IMR-90 (cell line): Measurements from ENCODE around the gene TOR1A. TPM values are rescaled to one million over a fixed set of nuclear protein-coding genes. Genes with fewer than 3 reads are reported as not detected.

ENCODE experiments used
- ATAC-seq: fragments of 200-7000 bp; cut with Tn5 transposase; 2 replicates; pipeline ENCODE4 v1.9.1; 2020; ENCODE audit warnings: low read depth, mild to moderate bottlenecking, moderate library complexity
- BruUV-seq: library from RNA; stranded (reverse); fragments of 400-500 nt; replicated peaks from 2 replicates; lab custom pipeline; 2021; lab: Mats Ljungman, UMichigan
- CTCF ChIA-PET: fragments of 300-600 bp; formaldehyde crosslinking; extraction: SDS; loops from one replicate; lab custom pipeline; 2021; ENCODE audit warnings: antibody characterized with exemption; lab: Yijun Ruan, JAX
- POLR2A ChIA-PET: fragments of 300-600 bp; sonication (Branson Sonifier 250); formaldehyde crosslinking; loops from one replicate; lab custom pipeline; 2022; ENCODE audit warnings: antibody characterized with exemption; ENCODE audit not compliant: unreplicated experiment; lab: Charles Lee
- DNase-seq: peaks from one replicate; pipeline ENCODE4 v3.0.0; 2013
- H2AFZ ChIP-seq: replicated peaks from 2 replicates; pipeline ENCODE3; 2013; ENCODE audit warnings: low read length, mild to moderate bottlenecking; ENCODE audit not compliant: poor library complexity
- H2AK5ac ChIP-seq: 2 replicates; pipeline ENCODE4 v1.6.1; 2013; ENCODE audit warnings: low read depth, low read length, inconsistent platforms
- H2AK9ac ChIP-seq: replicated peaks from 2 replicates; pipeline ENCODE3; 2013; ENCODE audit warnings: mild to moderate bottlenecking, low read depth, low read length, moderate library complexity; ENCODE audit not compliant: poor library complexity
- H2BK120ac ChIP-seq: 2 replicates; pipeline ENCODE4 v1.6.1; 2013; ENCODE audit warnings: low read depth, low read length, inconsistent platforms
- H2BK15ac ChIP-seq: 3 replicates; pipeline ENCODE4 v1.6.1; 2013; ENCODE audit warnings: low read depth, low read length, inconsistent platforms
- H2BK20ac ChIP-seq: 2 replicates; pipeline ENCODE4 v1.6.1; 2013; ENCODE audit warnings: low read depth, mild to moderate bottlenecking, inconsistent platforms, low read length, moderate library complexity
- H2BK5ac ChIP-seq: 2 replicates; pipeline ENCODE4 v1.6.1; 2013; ENCODE audit warnings: mild to moderate bottlenecking, low read depth, low read length, inconsistent platforms; ENCODE audit not compliant: poor library complexity, severe bottlenecking
- H3K14ac ChIP-seq: replicated peaks from 2 replicates; pipeline ENCODE4 v1.6.1; 2013; ENCODE audit warnings: low read depth, low read length, inconsistent platforms
- H3K18ac ChIP-seq: 2 replicates; pipeline ENCODE4 v1.6.1; 2013; ENCODE audit warnings: low read depth, low read length, control low read depth
- H3K23ac ChIP-seq: 2 replicates; pipeline ENCODE4 v1.6.1; 2013; ENCODE audit warnings: low read depth, low read length, inconsistent platforms
- H3K27ac ChIP-seq: 2 replicates; pipeline ENCODE4 v1.5.1; 2013; ENCODE audit warnings: mild to moderate bottlenecking, control low read depth, low read length; ENCODE audit not compliant: insufficient read depth
- H3K27me3 ChIP-seq: 2 replicates; pipeline ENCODE4 v1.6.1; 2013; ENCODE audit warnings: low read length; ENCODE audit not compliant: control insufficient read depth, insufficient read depth
- H3K36me3 ChIP-seq: 2 replicates; pipeline ENCODE4 v1.6.1; 2013; ENCODE audit warnings: low read length, mixed read lengths; ENCODE audit not compliant: control insufficient read depth, insufficient read depth
- H3K4ac ChIP-seq: 2 replicates; pipeline ENCODE4 v1.6.1; 2013; ENCODE audit warnings: low read depth, low read length, inconsistent platforms
- H3K4me1 ChIP-seq: 2 replicates; pipeline ENCODE4 v1.6.1; 2013; ENCODE audit warnings: low read length, mixed read lengths; ENCODE audit not compliant: control insufficient read depth, insufficient read depth
- H3K4me2 ChIP-seq: 2 replicates; pipeline ENCODE4 v1.6.1; 2013; ENCODE audit warnings: low read depth, mild to moderate bottlenecking, control low read depth, low read length, moderate library complexity
- H3K4me3 ChIP-seq: 2 replicates; pipeline ENCODE4 v1.5.1; 2013; ENCODE audit warnings: low read depth, mild to moderate bottlenecking, control low read depth, low read length, moderate library complexity; ENCODE audit not compliant: insufficient read depth
- H3K56ac ChIP-seq: 2 replicates; pipeline ENCODE4 v1.6.1; 2013; ENCODE audit warnings: low read length, inconsistent platforms; ENCODE audit not compliant: insufficient read depth; ENCODE audit errors: extremely low read depth
- H3K79me1 ChIP-seq, 2 experiments: 2 replicates each; pipeline ENCODE4 v1.6.1; 2013; ENCODE audit warnings: low read length in 2 of 2, inconsistent platforms in 1 of 2, low read depth in 1 of 2
- H3K9ac ChIP-seq: 2 replicates; pipeline ENCODE4 v1.6.1; 2013; ENCODE audit warnings: low read depth, low read length, control low read depth
- H3K9me1 ChIP-seq: 2 replicates; pipeline ENCODE4 v1.6.1; 2013; ENCODE audit warnings: low read length, inconsistent platforms; ENCODE audit not compliant: insufficient read depth
- H3K9me3 ChIP-seq: 2 replicates; pipeline ENCODE4 v1.6.1; 2013; ENCODE audit warnings: low read length; ENCODE audit not compliant: control insufficient read depth, insufficient read depth
- H4K20me1 ChIP-seq: 2 replicates; pipeline ENCODE4 v1.6.1; 2013; ENCODE audit warnings: low read length, inconsistent platforms; ENCODE audit not compliant: insufficient read depth
- H4K5ac ChIP-seq: 2 replicates; pipeline ENCODE4 v1.6.1; 2013; ENCODE audit warnings: mild to moderate bottlenecking, low read depth, low read length, control low read depth
- H4K8ac ChIP-seq, 2 experiments: 2 replicates each; pipeline ENCODE4 v1.6.1; 2013; ENCODE audit warnings: low read depth in 2 of 2, low read length in 2 of 2, control low read depth in 1 of 2, inconsistent platforms in 1 of 2
- H4K91ac ChIP-seq: 2 replicates; pipeline ENCODE4 v1.6.1; 2013; ENCODE audit warnings: low read depth, low read length, inconsistent platforms; ENCODE audit not compliant: insufficient read depth
- BHLHE40 ChIP-seq: fragments of 150-350 bp; IDR thresholded peaks from 2 replicates; pipeline ENCODE4 v1.6.1; 2016; ENCODE audit warnings: mild to moderate bottlenecking, low read depth, low read length
- ELK1 ChIP-seq: fragments of 150-350 bp; IDR thresholded peaks from 2 replicates; pipeline ENCODE4 v1.6.1; 2016; ENCODE audit warnings: low read depth, mild to moderate bottlenecking, low read length, moderate library complexity, borderline replicate concordance
- FOS ChIP-seq: fragments of 150-350 bp; IDR thresholded peaks from 2 replicates; pipeline ENCODE4 v1.6.1; 2016; ENCODE audit warnings: low read depth, low read length
- MAFK ChIP-seq: IDR thresholded peaks from 2 replicates; pipeline ENCODE4 v1.6.1; 2012; ENCODE audit warnings: low read depth, low read length, improper control_type of control experiment
- MAZ ChIP-seq: IDR thresholded peaks from 2 replicates; pipeline ENCODE4 v1.6.1; 2012; ENCODE audit warnings: low read depth, mild to moderate bottlenecking, low read length, improper control_type of control experiment, moderate library complexity, borderline replicate concordance
- MXI1 ChIP-seq: IDR thresholded peaks from 2 replicates; pipeline ENCODE4 v1.6.1; 2012; ENCODE audit warnings: low read depth, mild to moderate bottlenecking, low read length, moderate library complexity, borderline replicate concordance
- NFE2L2 ChIP-seq: fragments of 150-350 bp; IDR thresholded peaks from 2 replicates; pipeline ENCODE4 v1.6.1; 2016; ENCODE audit warnings: low read depth, mild to moderate bottlenecking, low read length
- POLR2A ChIP-seq: IDR thresholded peaks from 2 replicates; pipeline ENCODE4 v1.6.1; 2012; ENCODE audit warnings: mild to moderate bottlenecking, low read depth, low read length
- RAD21 ChIP-seq: IDR thresholded peaks from 2 replicates; pipeline ENCODE4 v1.6.1; 2012; ENCODE audit warnings: low read length, improper control_type of control experiment
- RCOR1 ChIP-seq: IDR thresholded peaks from 2 replicates; pipeline ENCODE4 v1.6.1; 2012; ENCODE audit warnings: mild to moderate bottlenecking, low read length, improper control_type of control experiment; ENCODE audit not compliant: insufficient replicate concordance
- RFX5 ChIP-seq: IDR thresholded peaks from 2 replicates; pipeline ENCODE4 v1.8.0; 2012; ENCODE audit warnings: low read depth, mild to moderate bottlenecking, low read length, moderate library complexity
- SMC3 ChIP-seq: fragments of 150-350 bp; IDR thresholded peaks from 2 replicates; pipeline ENCODE4 v1.6.1; 2016; ENCODE audit warnings: low read depth, mild to moderate bottlenecking, antibody characterized with exemption, low read length, moderate library complexity
- WGBS, 2 experiments: methylation state at CpG; one replicate each; pipeline versions ENCODE4 v1.1.5 to v1.1.7; 2013; ENCODE audit warnings: missing lambda C conversion rate in 2 of 2; ENCODE audit not compliant: insufficient read length in 1 of 2; ENCODE audit errors: extremely low coverage in 2 of 2; 5-methylcytosine and 5-hydroxymethylcytosine counted together
- dilution Hi-C: fragments of 300-500 bp; cut with HindIII; formaldehyde crosslinking; loops from one replicate; pipeline ENCODE4 v1.14.3; 2018; ENCODE audit warnings: low sequenced_read_pairs; ENCODE audit not compliant: unreplicated experiment
- in situ Hi-C: fragments of 300-500 bp; cut with MboI; formaldehyde crosslinking; loops from 3 replicates; pipeline ENCODE4 v1.14.3; 2019; ENCODE audit warnings: low sequenced_read_pairs, inconsistent platforms, mixed read lengths
- intact Hi-C: fragments of 100-400 bp; cut with micrococcal nuclease; formaldehyde crosslinking; loops from 2 replicates; pipeline ENCODE4 v1.10.0; 2022
- polyA plus RNA-seq, 3 experiments: library from polyadenylated mRNA; depleted of rRNA; stranded (reverse); fragments of >200 nt; gene quantifications; 2 replicates each; pipeline ENCODE4 v1.2.3, GENCODE V29; 2012; ENCODE audit warnings: low replicate concordance in 1 of 3
- total RNA-seq: library from RNA; depleted of rRNA; stranded (reverse); fragments of >200 nt; gene quantifications from 2 replicates; pipeline ENCODE4 v1.2.3, GENCODE V29; 2012
- TF ChIP-seq, protein P1 (sequence below): conservative IDR thresholded peaks from 2 replicates; pipeline ENCODE4 v1.5.1; 2012; ENCODE audit warnings: mild to moderate bottlenecking, low read depth, low read length, improper control_type of control experiment
- TF ChIP-seq, protein P2 (sequence below): fragments of 150-350 bp; IDR thresholded peaks from 2 replicates; pipeline ENCODE4 v1.6.1; 2017; ENCODE audit warnings: mild to moderate bottlenecking, antibody characterized with exemption, low read length, low read depth

Gene TOR1A
- total and polyA plus RNA-seq, 2 of the 4 experiments (the other 2 are of a cell fraction) = 27.1 to 74.2 TPM

GRCh38 chr9:129841071-129841470, 17.1 kb upstream of the TOR1A start:
- H3K27ac ChIP-seq = no peak overlapping the region
- H3K23ac ChIP-seq = no peak overlapping the region
- peaks cover 14% of the 10 kb centered on the region for H3K9me1 ChIP-seq
- H3K4me2 ChIP-seq = no peak overlapping the region
- no peak overlapping the region for H3K4me3 ChIP-seq
- no peak overlapping the region for H3K9ac ChIP-seq
- H2AFZ ChIP-seq = no peak overlapping the region
- no peak overlapping the region for H2BK15ac ChIP-seq
- no peaks in the 10 kb centered on the region for H3K27me3 ChIP-seq
- ChIA-PET CTCF (no interaction called here), POLR2A (no interaction called here)
- H4K8ac ChIP-seq = no peak overlapping the region
- DNase-seq (no peak), ATAC-seq (no peak)
- in situ Hi-C loops = no loop called here
- H2BK20ac ChIP-seq = no peak overlapping the region
- H3K4me1 ChIP-seq = peaks cover 13% of the 10 kb centered on the region
- no peak overlapping the region for H4K91ac ChIP-seq
- peaks cover 29 to 53% of the 10 kb centered on the region in 2 experiments for H3K79me1 ChIP-seq
- H4K5ac ChIP-seq = no peak overlapping the region
- H3K36me3 ChIP-seq = peaks cover 7% of the 10 kb centered on the region
- no peak overlapping the region for H2AK5ac ChIP-seq
- H2BK120ac ChIP-seq = no peak overlapping the region
- no CpG with 5 or more reads among the region's 4 CpGs for WGBS, 2 experiments
- TF ChIP-seq FOS (no peak), MAFK (no peak), RAD21 (no peak), MXI1 (no peak), RFX5 (no peak), POLR2A (no peak), NFE2L2 (no peak), ELK1 (no peak), BHLHE40 (no peak), MAZ (no peak), SMC3 (no peak), RCOR1 (no peak)
- TF ChIP-seq, protein P1, sequence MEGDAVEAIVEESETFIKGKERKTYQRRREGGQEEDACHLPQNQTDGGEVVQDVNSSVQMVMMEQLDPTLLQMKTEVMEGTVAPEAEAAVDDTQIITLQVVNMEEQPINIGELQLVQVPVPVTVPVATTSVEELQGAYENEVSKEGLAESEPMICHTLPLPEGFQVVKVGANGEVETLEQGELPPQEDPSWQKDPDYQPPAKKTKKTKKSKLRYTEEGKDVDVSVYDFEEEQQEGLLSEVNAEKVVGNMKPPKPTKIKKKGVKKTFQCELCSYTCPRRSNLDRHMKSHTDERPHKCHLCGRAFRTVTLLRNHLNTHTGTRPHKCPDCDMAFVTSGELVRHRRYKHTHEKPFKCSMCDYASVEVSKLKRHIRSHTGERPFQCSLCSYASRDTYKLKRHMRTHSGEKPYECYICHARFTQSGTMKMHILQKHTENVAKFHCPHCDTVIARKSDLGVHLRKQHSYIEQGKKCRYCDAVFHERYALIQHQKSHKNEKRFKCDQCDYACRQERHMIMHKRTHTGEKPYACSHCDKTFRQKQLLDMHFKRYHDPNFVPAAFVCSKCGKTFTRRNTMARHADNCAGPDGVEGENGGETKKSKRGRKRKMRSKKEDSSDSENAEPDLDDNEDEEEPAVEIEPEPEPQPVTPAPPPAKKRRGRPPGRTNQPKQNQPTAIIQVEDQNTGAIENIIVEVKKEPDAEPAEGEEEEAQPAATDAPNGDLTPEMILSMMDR = no peak
- TF ChIP-seq, protein P2, sequence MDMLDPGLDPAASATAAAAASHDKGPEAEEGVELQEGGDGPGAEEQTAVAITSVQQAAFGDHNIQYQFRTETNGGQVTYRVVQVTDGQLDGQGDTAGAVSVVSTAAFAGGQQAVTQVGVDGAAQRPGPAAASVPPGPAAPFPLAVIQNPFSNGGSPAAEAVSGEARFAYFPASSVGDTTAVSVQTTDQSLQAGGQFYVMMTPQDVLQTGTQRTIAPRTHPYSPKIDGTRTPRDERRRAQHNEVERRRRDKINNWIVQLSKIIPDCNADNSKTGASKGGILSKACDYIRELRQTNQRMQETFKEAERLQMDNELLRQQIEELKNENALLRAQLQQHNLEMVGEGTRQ = no peak
- dilution Hi-C loops = no loop called here
- H3K14ac ChIP-seq = no peak overlapping the region
- no peak overlapping the region for H3K18ac ChIP-seq
- peaks cover 16% of the 10 kb centered on the region for H4K20me1 ChIP-seq
- BruUV-seq = no TSS peak
- no peak overlapping the region for H2AK9ac ChIP-seq
- no peak overlapping the region for H2BK5ac ChIP-seq
- H3K56ac ChIP-seq = no peak overlapping the region
- H3K4ac ChIP-seq = no peak overlapping the region
- intact Hi-C loops = no loop called here
- H3K9me3 ChIP-seq = no peaks in the 10 kb centered on the region
